Gastrocnemius medialis (tissue), 4 donors: ENCODE data around the gene PRDM7. TPM values are rescaled to one million over a fixed set of nuclear protein-coding genes. Genes with fewer than 3 reads are reported as not detected.

Experiments
- ATAC-seq, 2 donors: fragments of 150-250 bp; one replicate each; pipeline ENCODE4 v1.9.1; 2016
- DNase-seq, 2 donors: peaks; one replicate each; pipeline ENCODE4 v3.0.0-alpha.2; 2019
- H3K27ac ChIP-seq, 4 donors: fragments of 200-600 bp; sonication (generic); 1 replicate in 1 of 4; 2 replicates in 3 of 4; pipeline ENCODE4 v1.5.1; 2016 to 2018; ENCODE audit warnings: mild to moderate bottlenecking in 2 of 4, moderate library complexity in 1 of 4
- H3K27me3 ChIP-seq, 3 donors: fragments of 200-600 bp; sonication (generic) in 2 of 3; 1 replicate in 1 of 3; 2 replicates in 2 of 3; pipeline versions ENCODE4 v1.5.1 to v1.6.0; 2016 to 2019; ENCODE audit warnings: mild to moderate bottlenecking in 1 of 3, moderate library complexity in 1 of 3
- H3K36me3 ChIP-seq, 2 donors: fragments of 200-600 bp; sonication (generic) in 1 of 2; one replicate each; pipeline ENCODE4 v1.5.1; 2017 to 2018
- H3K4me1 ChIP-seq, 2 donors: fragments of 200-600 bp; sonication (generic) in 1 of 2; one replicate each; pipeline ENCODE4 v1.5.1; 2016 to 2017; ENCODE audit warnings: mild to moderate bottlenecking in 2 of 2
- H3K4me3 ChIP-seq, 4 donors: fragments of 200-600 bp; sonication (generic) in 3 of 4; 1 replicate in 1 of 4; 2 replicates in 3 of 4; pipeline ENCODE4 v1.5.1; 2016 to 2019; ENCODE audit warnings: mild to moderate bottlenecking in 2 of 4
- H3K9me3 ChIP-seq, 3 donors: fragments of 200-600 bp; sonication (generic) in 2 of 3; 1 replicate in 1 of 3; 2 replicates in 2 of 3; pipeline ENCODE4 v1.5.1; 2016 to 2019
- POLR2A ChIP-seq, 2 donors: fragments of 450-650 bp; IDR thresholded peaks; one replicate each; pipeline ENCODE4 v1.6.1; 2017; ENCODE audit warnings: antibody characterized with exemption in 2 of 2, mild to moderate bottlenecking in 2 of 2, moderate library complexity in 2 of 2
- in situ Hi-C, 4 donors: fragments of 200-750 bp; cut with MboI; loops; one replicate each; pipeline versions ENCODE4 v1.15.0 to v1.8.0; 2017; ENCODE audit warnings: low sequenced_read_pairs in 4 of 4
- intact Hi-C: fragments of 100-400 bp; cut with DNase I; formaldehyde crosslinking; loops from one replicate; pipeline ENCODE4 v1.15.1; 2023; ENCODE audit warnings: low total_unique reads
- total RNA-seq, 4 donors: library from RNA; depleted of rRNA; stranded (reverse); fragments of >200 nt; gene quantifications; one replicate each; pipeline versions ENCODE4 v1.1.0 to v1.2.3, GENCODE V29; 2016
- TF ChIP-seq, protein P1 (sequence below), 5 experiments: fragments of 450-650 bp in 3 of 5; fragments of 200-600 bp in 2 of 5; sonication (generic) in 2 of 5; IDR thresholded peaks in 4 of 5; conservative IDR thresholded peaks in 1 of 5; 1 replicate in 4 of 5; 2 replicates in 1 of 5; pipeline ENCODE4 v1.5.1; 2016 to 2019; ENCODE audit warnings: antibody characterized with exemption in 5 of 5, mild to moderate bottlenecking in 3 of 5, moderate library complexity in 3 of 5

PRDM7 gene
- total RNA-seq, 4 donors from 2014 or later = not detected

DNA sequence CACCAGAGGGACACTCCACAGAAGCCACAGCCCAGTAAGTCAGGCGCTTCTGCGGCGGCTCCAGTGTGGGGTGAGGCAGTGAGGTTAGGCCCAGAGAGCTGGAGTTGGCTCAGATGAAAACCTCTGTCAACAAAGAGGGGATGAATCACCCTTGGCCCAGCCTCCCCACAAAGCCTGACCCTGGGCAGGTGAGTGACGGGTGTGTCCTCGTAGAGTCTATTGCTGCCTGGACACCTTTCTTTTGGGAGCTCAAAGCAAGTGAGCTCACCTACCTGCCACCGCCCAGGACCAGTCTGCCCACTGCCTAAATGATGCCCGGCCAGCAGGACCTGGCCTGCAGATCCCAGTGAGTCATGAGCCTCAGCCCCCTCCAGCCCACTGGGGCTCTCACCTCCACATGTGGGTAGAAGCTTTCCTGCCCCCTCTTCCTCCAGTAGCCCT, 33.0 kb downstream of the PRDM7 start:
- no peak for TF ChIP-seq POLR2A (IDR thresholded peaks at IDR 0.05)
- TF ChIP-seq, protein P1, sequence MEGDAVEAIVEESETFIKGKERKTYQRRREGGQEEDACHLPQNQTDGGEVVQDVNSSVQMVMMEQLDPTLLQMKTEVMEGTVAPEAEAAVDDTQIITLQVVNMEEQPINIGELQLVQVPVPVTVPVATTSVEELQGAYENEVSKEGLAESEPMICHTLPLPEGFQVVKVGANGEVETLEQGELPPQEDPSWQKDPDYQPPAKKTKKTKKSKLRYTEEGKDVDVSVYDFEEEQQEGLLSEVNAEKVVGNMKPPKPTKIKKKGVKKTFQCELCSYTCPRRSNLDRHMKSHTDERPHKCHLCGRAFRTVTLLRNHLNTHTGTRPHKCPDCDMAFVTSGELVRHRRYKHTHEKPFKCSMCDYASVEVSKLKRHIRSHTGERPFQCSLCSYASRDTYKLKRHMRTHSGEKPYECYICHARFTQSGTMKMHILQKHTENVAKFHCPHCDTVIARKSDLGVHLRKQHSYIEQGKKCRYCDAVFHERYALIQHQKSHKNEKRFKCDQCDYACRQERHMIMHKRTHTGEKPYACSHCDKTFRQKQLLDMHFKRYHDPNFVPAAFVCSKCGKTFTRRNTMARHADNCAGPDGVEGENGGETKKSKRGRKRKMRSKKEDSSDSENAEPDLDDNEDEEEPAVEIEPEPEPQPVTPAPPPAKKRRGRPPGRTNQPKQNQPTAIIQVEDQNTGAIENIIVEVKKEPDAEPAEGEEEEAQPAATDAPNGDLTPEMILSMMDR (IDR thresholded peaks at IDR 0.05 in 4 of 5, conservative IDR thresholded peaks at IDR 0.05 in 1 of 5) = no peak
- intact Hi-C loops = no loop called here

GRCh38 chr16:90043526-90043925, 33.6 kb downstream of the PRDM7 start:
- H3K36me3 ChIP-seq = peaks cover 0 to 21% of the 10 kb centered on the region in 2 donors
- no peak overlapping the region for H3K27ac ChIP-seq
- H3K27me3 ChIP-seq = peaks cover 0 to 10% (median 8%) of the 10 kb centered on the region in 3 donors
- no peak for DNase-seq
- no peak for TF ChIP-seq POLR2A (IDR thresholded peaks at IDR 0.05)
- TF ChIP-seq, protein P1 (IDR thresholded peaks at IDR 0.05 in 4 of 5, conservative IDR thresholded peaks at IDR 0.05 in 1 of 5) = no peak
- in situ Hi-C loops = no loop called here
- ATAC-seq = no peak
- H3K4me3 ChIP-seq = no peak overlapping the region
- no peaks in the 10 kb centered on the region for H3K9me3 ChIP-seq
- intact Hi-C loops = no loop called here
- peaks cover 7 to 11% of the 10 kb centered on the region in 2 donors for H3K4me1 ChIP-seq

More for the DNA sequence above, 33.0 kb downstream of the PRDM7 start:
- DNase-seq (no peak), ATAC-seq (no peak)
- peaks cover 0 to 21% of the 10 kb centered on the region in 2 donors for H3K36me3 ChIP-seq
- no peak overlapping the region for H3K27ac ChIP-seq
- H3K27me3 ChIP-seq = peaks cover 0 to 10% (median 8%) of the 10 kb centered on the region in 3 donors
- in situ Hi-C loops = no loop called here
- H3K4me1 ChIP-seq = peaks cover 7 to 11% of the 10 kb centered on the region in 2 donors
- no peak overlapping the region for H3K4me3 ChIP-seq
- no peaks in the 10 kb centered on the region for H3K9me3 ChIP-seq

GRCh38 chr16:90042946-90043514, 34.1 kb downstream of the PRDM7 start:
- peaks cover 0 to 21% of the 10 kb centered on the region in 2 donors for H3K36me3 ChIP-seq

GRCh38 chr16:90041896-90042473, 35.1 kb downstream of the PRDM7 start:
- TF ChIP-seq, protein P1 (IDR thresholded peaks at IDR 0.05 in 4 of 5, conservative IDR thresholded peaks at IDR 0.05 in 1 of 5) = no peak
- TF ChIP-seq POLR2A (IDR thresholded peaks at IDR 0.05) = no peak
- no peak overlapping the region for H3K4me3 ChIP-seq
- intact Hi-C loops = no loop called here
- in situ Hi-C loops = no loop called here
- H3K9me3 ChIP-seq = no peaks in the 10 kb centered on the region
- H3K36me3 ChIP-seq = peaks cover 0 to 31% of the 10 kb centered on the region in 2 donors
- no peak for DNase-seq
- peaks cover 4 to 6% of the 10 kb centered on the region in 2 donors for H3K4me1 ChIP-seq
- ATAC-seq = no peak
- H3K27ac ChIP-seq = no peak overlapping the region
- peaks cover 0 to 6% (median 4%) of the 10 kb centered on the region in 3 donors for H3K27me3 ChIP-seq

More at GRCh38 chr16:90042946-90043514, 34.1 kb downstream of the PRDM7 start:
- in situ Hi-C loops (no loop called here), intact Hi-C loops (no loop called here)
- Histone ChIP-seq H3K9me3 (no peaks in the 10 kb centered on the region), H3K27ac (no peak overlapping the region), H3K4me3 (no peak overlapping the region), H3K27me3 (peaks cover 0 to 10% (median 8%) of the 10 kb centered on the region in 3 donors), H3K4me1 (peaks cover 7 to 11% of the 10 kb centered on the region in 2 donors)
- ATAC-seq (no peak), DNase-seq (no peak)
- TF ChIP-seq POLR2A (IDR thresholded peaks at IDR 0.05) = no peak
- TF ChIP-seq, protein P1 (IDR thresholded peaks at IDR 0.05 in 4 of 5, conservative IDR thresholded peaks at IDR 0.05 in 1 of 5) = no peak
